Measurements from ENCODE around the gene CDNF. TPM values are rescaled to one million over a fixed set of nuclear protein-coding genes. Genes with fewer than 3 reads are reported as not detected.
A peak's percentile ranks its signal among the peaks of the same experiment; 100 is the strongest.
"Not testable (repeated sequence)": the region's sequence is repeated elsewhere in the genome, so short reads cannot be mapped to it uniquely, and the experiment has no call there.

Gene CDNF
- total and polyA plus RNA-seq, 10 of the 15 experiments (the other 5 are each of a cell fraction or from before 2014, with no cell fraction given), result 0.08 to 1.9 (median 0.77) TPM

- H3K79me2 ChIP-seq (ENCODE audit: control insufficient read depth, insufficient read depth, low read length); BruUV-seq (replicated peaks); H3K9me3 ChIP-seq (replicated peaks; ENCODE audit: control insufficient read depth, insufficient read depth, low read length); ATAC-seq; intact Hi-C loops (cut with micrococcal nuclease; ENCODE audit: unreplicated experiment); H3K27me3 ChIP-seq (replicated peaks in 1 of 2; ENCODE audit: control insufficient read depth in 2 of 2, insufficient read depth in 2 of 2, low read length in 1 of 2); RAD21 ChIA-PET (ENCODE audit: unreplicated experiment); SMC1A ChIA-PET (ENCODE audit: uncharacterized antibody, unreplicated experiment); POLR2A ChIA-PET; H3K27ac ChIP-seq (ENCODE audit: control insufficient read depth, insufficient read depth); H4K20me1 ChIP-seq (ENCODE audit: control insufficient read depth, insufficient read depth); H3K9ac ChIP-seq (ENCODE audit: control insufficient read depth, insufficient read depth, low read length); DNase-seq (ENCODE audit: low read depth, low spot score); FAIRE-seq; in situ Hi-C loops (cut with MboI); H3K4me3 ChIP-seq; H3K4me1 ChIP-seq (ENCODE audit: control insufficient read depth, insufficient read depth, low read length); H3K4me2 ChIP-seq (ENCODE audit: control insufficient read depth, insufficient read depth); CTCF ChIA-PET; H2AFZ ChIP-seq (ENCODE audit: control insufficient read depth, low read depth, low read length): not testable (repeated sequence)
- peaks cover 7 to 14% of the 10 kb centered on the region in 2 experiments for H3K36me3 ChIP-seq (ENCODE audit: control insufficient read depth in 2 of 2, insufficient read depth in 2 of 2, low read length in 1 of 2)
- 98% methylated on average over 5 of the region's 6 CpGs for WGBS (ENCODE audit: insufficient coverage, insufficient replicate concordance, low lambda C conversion rate, missing lambda C conversion rate)
Measured at GRCh38 chr10:14864466-14864865, 26.6 kb upstream of the CDNF start.

- Histone ChIP-seq H3K9ac (ENCODE audit: control insufficient read depth, insufficient read depth, low read length) (no peak overlapping the region), H3K27me3 (replicated peaks in 1 of 2; ENCODE audit: control insufficient read depth in 2 of 2, insufficient read depth in 2 of 2, low read length in 1 of 2) (no peaks in the 10 kb centered on the region), H4K20me1 (ENCODE audit: control insufficient read depth, insufficient read depth) (no peaks in the 10 kb centered on the region), H3K4me2 (ENCODE audit: control insufficient read depth, insufficient read depth) (no peak overlapping the region), H3K4me3 (no peak overlapping the region), H3K27ac (ENCODE audit: control insufficient read depth, insufficient read depth) (no peak overlapping the region), H3K4me1 (ENCODE audit: control insufficient read depth, insufficient read depth, low read length) (no peaks in the 10 kb centered on the region), H3K36me3 (ENCODE audit: control insufficient read depth in 2 of 2, insufficient read depth in 2 of 2, low read length in 1 of 2) (peaks cover 8 to 11% of the 10 kb centered on the region in 2 experiments), H2AFZ (ENCODE audit: control insufficient read depth, low read depth, low read length) (no peak overlapping the region), H3K9me3 (replicated peaks; ENCODE audit: control insufficient read depth, insufficient read depth, low read length) (no peaks in the 10 kb centered on the region), H3K79me2 (ENCODE audit: control insufficient read depth, insufficient read depth, low read length) (no peaks in the 10 kb centered on the region)
- ChIA-PET CTCF (no interaction called here), RAD21 (ENCODE audit: unreplicated experiment) (no interaction called here), SMC1A (ENCODE audit: uncharacterized antibody, unreplicated experiment) (no interaction called here), POLR2A (no interaction called here)
- in situ Hi-C loops (cut with MboI), result no loop called here
- intact Hi-C loops (cut with micrococcal nuclease; ENCODE audit: unreplicated experiment), result no loop called here
- ATAC-seq, result no peak
- WGBS (ENCODE audit: insufficient coverage, insufficient replicate concordance, low lambda C conversion rate, missing lambda C conversion rate), result 100% methylated on average over 1 of the region's 1 CpG
- no peak for TF ChIP-seq HDAC2 (IDR thresholded peaks at IDR 0.05)
- no peak for TF ChIP-seq ZBTB4 (CRISPR knock-in tag; IDR thresholded peaks at IDR 0.05)
- no peak for TF ChIP-seq PAX5 (IDR thresholded peaks at IDR 0.05; ENCODE audit: borderline replicate concordance, low read depth, low read length)
- TF ChIP-seq SUPT20H (IDR thresholded peaks at IDR 0.05; ENCODE audit: borderline replicate concordance, control insufficient read depth, low read depth, low read length), result no peak
- TF ChIP-seq ZBTB40 (IDR thresholded peaks at IDR 0.05; ENCODE audit: borderline replicate concordance), result no peak
- no peak for TF ChIP-seq ZNF274 (IDR thresholded peaks at IDR 0.05; ENCODE audit: insufficient read depth, insufficient read length)
- FAIRE-seq, result no peak
- BruUV-seq (replicated peaks), result TSS peak; percentile 15
- no peak for DNase-seq (ENCODE audit: low read depth, low spot score)
Measured at GRCh38 chr10:14860791-14861190, 23.0 kb upstream of the CDNF start.
